K562 (cell line): ENCODE data around the gene SCFD2. TPM values are rescaled to one million over a fixed set of nuclear protein-coding genes. Genes with fewer than 3 reads are reported as not detected.

Experiments used
- ATAC-seq: fragments of 200-7000 bp; cut with Tn5 transposase; 3 replicates; pipeline ENCODE4 v1.9.1; 2020; ENCODE audit warnings: moderate library complexity
- BruUV-seq: library from RNA; stranded (reverse); fragments of 400-500 nt; replicated peaks from 2 replicates; lab custom pipeline; 2021; lab: Mats Ljungman, UMichigan
- CTCF ChIA-PET: fragments of 300-600 bp; formaldehyde crosslinking; extraction: SDS; loops from one replicate; lab custom pipeline; 2021; ENCODE audit warnings: low intra/inter-chr PET ratio; lab: Yijun Ruan, JAX
- POLR2A ChIA-PET: fragments of 300-600, 350-650 bp; sonication (Branson Sonifier 250); formaldehyde crosslinking; extraction: SDS; loops from one replicate; lab custom pipeline; 2021; ENCODE audit warnings: antibody characterized with exemption, inconsistent platforms; lab: Yijun Ruan, JAX
- DNase-seq, 4 experiments: peaks; one replicate each; pipeline versions ENCODE4 v3.0.0 to v3.0.0-alpha.2; 2011 to 2018; ENCODE audit warnings: low spot score in 3 of 4, mixed read lengths in 3 of 4; ENCODE audit errors: extremely low read depth in 1 of 4
- FAIRE-seq: peaks from 2 replicates; lab custom pipeline; 2011; peaks lifted over from hg19 to GRCh38; lab: Jason Lieb, UNC
- H2AFZ ChIP-seq: 2 replicates; pipeline ENCODE4 v1.6.0; 2011; ENCODE audit warnings: low read depth, low read length, control low read depth, inconsistent platforms
- H3K27ac ChIP-seq: fragments of 200-600 bp; 3 replicates; pipeline ENCODE4 v1.8.0; 2011; ENCODE audit warnings: low read depth, mild to moderate bottlenecking, control low read depth, inconsistent platforms, low read length, moderate library complexity, mixed read lengths; ENCODE audit errors: extremely low read depth
- H3K27me3 ChIP-seq, 2 experiments: fragments of 300-600 bp in 1 of 2; 2 replicates in 1 of 2; 3 replicates in 1 of 2; pipeline versions ENCODE4 v1.6.0 to v1.8.0; 2011; ENCODE audit warnings: inconsistent platforms in 2 of 2, low read length in 2 of 2, mild to moderate bottlenecking in 1 of 2, mixed read lengths in 1 of 2, moderate library complexity in 1 of 2; ENCODE audit not compliant: control insufficient read depth in 2 of 2, insufficient read depth in 2 of 2
- H3K36me3 ChIP-seq: fragments of 300-600 bp; 3 replicates; pipeline ENCODE4 v1.8.0; 2011; ENCODE audit warnings: mild to moderate bottlenecking, low read length, inconsistent platforms; ENCODE audit not compliant: control insufficient read depth, insufficient read depth
- H3K4me1 ChIP-seq, 2 experiments: fragments of 200-600 bp in 1 of 2; replicated peaks in 1 of 2; 2 replicates in 1 of 2; 3 replicates in 1 of 2; pipeline versions ENCODE4 v1.5.1 to v1.8.0; 2011; ENCODE audit warnings: inconsistent platforms in 2 of 2, low read length in 2 of 2, mild to moderate bottlenecking in 1 of 2, mixed read lengths in 1 of 2, moderate library complexity in 1 of 2; ENCODE audit not compliant: control insufficient read depth in 2 of 2, insufficient read depth in 2 of 2
- H3K4me2 ChIP-seq: 2 replicates; pipeline ENCODE4 v1.6.1; 2011; ENCODE audit warnings: low read length, control low read depth, inconsistent platforms, mixed read lengths; ENCODE audit not compliant: insufficient read depth
- H3K4me3 ChIP-seq: fragments of 200-600 bp; sonication (generic), shearing (Covaris generic); 2 replicates; pipeline ENCODE4 v1.5.1; 2016; ENCODE audit warnings: control low read depth, inconsistent platforms
- H3K79me2 ChIP-seq: fragments of 200-600 bp; 3 replicates; pipeline ENCODE4 v1.8.0; 2011; ENCODE audit warnings: low read length, inconsistent platforms; ENCODE audit not compliant: control insufficient read depth, insufficient read depth
- H3K9ac ChIP-seq, 2 experiments: 2 replicates each; pipeline versions ENCODE4 v1.6.0 to v1.6.1; 2011; ENCODE audit warnings: low read depth in 2 of 2, low read length in 2 of 2, control low read depth in 1 of 2, inconsistent platforms in 1 of 2, mild to moderate bottlenecking in 1 of 2, mixed read lengths in 1 of 2; ENCODE audit not compliant: insufficient read depth in 1 of 2
- H3K9me1 ChIP-seq: one replicate; pipeline ENCODE4 v1.6.0; 2011; ENCODE audit warnings: inconsistent platforms, mild to moderate bottlenecking, low read length, moderate library complexity; ENCODE audit not compliant: control insufficient read depth, insufficient read depth
- H3K9me3 ChIP-seq: replicated peaks from 2 replicates; pipeline ENCODE4 v1.5.1; 2011; ENCODE audit warnings: low read depth, low read length, inconsistent platforms; ENCODE audit not compliant: control insufficient read depth, insufficient read depth
- H4K20me1 ChIP-seq: replicated peaks from 2 replicates; pipeline ENCODE4 v1.6.1; 2011; ENCODE audit warnings: low read length, inconsistent platforms, mixed read lengths; ENCODE audit not compliant: control insufficient read depth, insufficient read depth
- E2F5 ChIP-seq: sonication (generic); formaldehyde crosslinking; IDR thresholded peaks from 2 replicates; pipeline ENCODE4 v1.8.0; 2022; ENCODE audit warnings: mild to moderate bottlenecking, missing genetic modification reagents
- EWSR1 ChIP-seq: fragments of 450-650 bp; IDR thresholded peaks from 2 replicates; pipeline ENCODE4 v1.6.1; 2018; ENCODE audit warnings: borderline replicate concordance, mild to moderate bottlenecking, low read depth, moderate library complexity; ENCODE audit not compliant: partially characterized antibody
- FIP1L1 ChIP-seq: fragments of 200-400 bp; formaldehyde crosslinking; IDR thresholded peaks from 2 replicates; pipeline ENCODE4 v1.6.1; 2018; ENCODE audit warnings: mild to moderate bottlenecking, low read depth, low read length; ENCODE audit not compliant: poor library complexity, severe bottlenecking
- NR1H2 ChIP-seq: sonication (generic); formaldehyde crosslinking; IDR thresholded peaks from 2 replicates; pipeline ENCODE4 v1.4.0; 2020; ENCODE audit warnings: mild to moderate bottlenecking, missing genetic modification reagents
- POLR2AphosphoS2 ChIP-seq: IDR thresholded peaks from 2 replicates; pipeline ENCODE4 v1.6.1; 2012; ENCODE audit warnings: low read length, improper control_type of control experiment
- ZNF316 ChIP-seq: fragments of 450-650 bp; IDR thresholded peaks from 2 replicates; pipeline ENCODE4 v1.6.1; 2016
- ZNF586 ChIP-seq: fragments of 450-650 bp; formaldehyde crosslinking; conservative IDR thresholded peaks from 2 replicates; pipeline ENCODE4 v1.4.0; 2020; ENCODE audit warnings: mild to moderate bottlenecking, moderate library complexity
- WGBS: fragments of 100-300 bp; shearing (Covaris generic); methylation state at CpG from one replicate; pipeline ENCODE4 v1.1.6; 2016; ENCODE audit warnings: low coverage, mixed read lengths; ENCODE audit not compliant: insufficient coverage; ENCODE audit errors: missing lambda C conversion rate; 5-methylcytosine and 5-hydroxymethylcytosine counted together
- in situ Hi-C: fragments of 300-500 bp; cut with MboI; formaldehyde crosslinking; loops from 4 replicates; pipeline ENCODE4 v1.15.0; 2018; ENCODE audit warnings: inconsistent platforms, mixed read lengths
- intact Hi-C: fragments of 100-400 bp; cut with micrococcal nuclease; formaldehyde crosslinking; loops from 2 replicates; pipeline ENCODE4 v1.14.2; 2022
- polyA plus RNA-seq, 8 experiments: library from polyadenylated mRNA; depleted of rRNA in 4 of 8; stranded (reverse) in 5 of 8; unstranded in 3 of 8; fragments of >200 nt; fragmentation: Nextera tagmentation in 2 of 8; fragmentation: Illumina TruSeq in 1 of 8; extraction: Ambion mirVana in 2 of 8; extraction: Trizol in 1 of 8; gene quantifications; 2 replicates each; pipeline versions ENCODE4 v1.2.1 to v1.2.3, GENCODE V29; 2011 to 2014; ENCODE audit warnings: inconsistent platforms in 1 of 8, missing spikeins in 1 of 8
- total RNA-seq, 7 experiments: library from RNA; depleted of rRNA in 6 of 7; stranded (reverse); fragments of >200 nt in 6 of 7; fragmentation: Illumina TruSeq in 2 of 7; extraction: Trizol in 2 of 7; gene quantifications; 2 replicates each; pipeline versions ENCODE4 v1.2.1 to v1.2.3, GENCODE V29; 2011 to 2021; ENCODE audit warnings: low replicate concordance in 1 of 7

SCFD2 gene
- total and polyA plus RNA-seq, 9 of the 15 experiments (the other 6 are each of a cell fraction or from before 2014, with no cell fraction given): 5.7 to 30.3 (median 22.8) TPM

GRCh38 chr4:53162969-53163368 is 202.9 kb downstream of the SCFD2 start:
- no TSS peak for BruUV-seq
- Histone ChIP-seq H3K9me3 (no peaks in the 10 kb centered on the region), H2AFZ (no peak overlapping the region), H3K27me3 (no peaks in the 10 kb centered on the region), H3K36me3 (no peaks in the 10 kb centered on the region), H3K9me1 (no peaks in the 10 kb centered on the region), H3K4me2 (no peak overlapping the region), H3K79me2 (no peaks in the 10 kb centered on the region), H3K4me1 (no peaks in the 10 kb centered on the region), H3K4me3 (no peak overlapping the region), H3K9ac (no peak overlapping the region), H3K27ac (no peak overlapping the region), H4K20me1 (no peaks in the 10 kb centered on the region)
- 82% methylated on average over 2 of the region's 2 CpGs for WGBS
- DNase-seq: no peak
- TF ChIP-seq E2F5 (CRISPR knock-in tag): no peak
- no peak for TF ChIP-seq ZNF316
- TF ChIP-seq FIP1L1: no peak
- TF ChIP-seq ZNF586 (CRISPR knock-in tag): no peak
- no peak for TF ChIP-seq POLR2AphosphoS2
- no peak for TF ChIP-seq NR1H2 (CRISPR knock-in tag)
- no peak for TF ChIP-seq EWSR1
- ChIA-PET POLR2A (no interaction called here), CTCF (no interaction called here)
- in situ Hi-C loops (no loop called here), intact Hi-C loops (no loop called here)
- no peak for FAIRE-seq
- ATAC-seq: no peak
